NCI-H187 treated with DMSO at 0.1 percent for 48 hours (cell line): ENCODE measurements around the gene CYP4V2.
"Not testable (repeated sequence)": the region's sequence is repeated elsewhere in the genome, so short reads cannot be mapped to it uniquely, and the experiment has no call there.

ENCODE experiments used
- DNase-seq: peaks from one replicate; lab custom pipeline; 2025; lab: John Stamatoyannopoulos, UW

The CYP4V2 gene

DNA sequence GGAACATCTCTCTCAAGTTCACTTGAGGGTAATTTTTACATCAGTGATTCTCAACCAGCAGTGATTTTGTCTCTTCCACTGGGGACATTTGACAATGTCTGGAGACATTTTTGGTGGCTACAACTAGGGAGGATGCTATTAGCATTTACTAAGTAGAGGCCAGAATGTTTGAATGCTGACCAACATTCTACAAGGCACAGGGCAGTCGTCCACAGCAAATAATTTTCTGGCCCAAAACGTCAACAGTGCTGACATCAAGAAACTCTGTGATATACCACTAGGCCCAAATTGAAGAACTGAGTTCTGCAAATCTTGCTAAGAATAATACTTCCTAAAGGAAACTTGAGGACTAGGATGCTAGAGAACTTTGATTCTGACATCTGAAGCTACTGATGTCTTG, 43.0 kb downstream of the CYP4V2 start:
- no peak for DNase-seq

DNA sequence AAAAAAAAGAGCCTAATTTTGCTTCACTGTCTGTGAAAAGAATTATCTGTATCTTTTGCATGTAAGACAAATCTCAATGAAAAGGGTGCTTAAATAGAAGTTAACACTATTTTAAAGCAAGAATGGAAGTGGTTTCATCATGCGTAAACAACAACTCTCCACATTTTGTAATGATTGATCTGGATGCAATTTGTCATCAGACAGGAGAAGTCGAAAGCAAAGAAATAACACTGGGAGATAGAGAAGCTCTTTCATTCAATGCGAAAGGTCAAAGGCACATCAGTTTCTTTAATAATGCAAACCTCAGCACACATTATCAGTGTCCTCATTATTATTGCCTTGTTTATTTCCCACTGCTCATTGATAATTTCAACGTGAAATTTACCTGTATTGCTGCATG, 44.8 kb downstream of the CYP4V2 start:
- DNase-seq: no peak

DNA sequence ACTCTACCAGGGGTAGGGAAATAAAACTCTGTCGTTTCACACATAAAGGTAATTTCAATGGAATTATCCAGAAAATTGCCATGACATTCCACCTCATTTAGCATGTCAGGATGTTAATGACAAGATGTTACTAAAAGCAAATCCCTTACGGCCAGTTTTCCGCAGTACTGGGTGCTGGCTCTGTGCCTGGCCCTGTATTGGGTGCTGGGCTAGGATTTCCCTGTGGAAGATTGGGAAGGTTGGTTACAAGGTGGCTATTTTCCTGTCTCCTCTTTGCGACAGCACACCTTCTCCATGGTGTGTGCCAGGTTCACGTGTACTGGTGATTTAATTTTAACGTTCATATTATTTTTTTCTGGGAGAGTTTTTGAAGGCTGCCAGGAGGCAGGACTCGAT, 49.1 kb downstream of the CYP4V2 start:
- DNase-seq: no peak

DNA sequence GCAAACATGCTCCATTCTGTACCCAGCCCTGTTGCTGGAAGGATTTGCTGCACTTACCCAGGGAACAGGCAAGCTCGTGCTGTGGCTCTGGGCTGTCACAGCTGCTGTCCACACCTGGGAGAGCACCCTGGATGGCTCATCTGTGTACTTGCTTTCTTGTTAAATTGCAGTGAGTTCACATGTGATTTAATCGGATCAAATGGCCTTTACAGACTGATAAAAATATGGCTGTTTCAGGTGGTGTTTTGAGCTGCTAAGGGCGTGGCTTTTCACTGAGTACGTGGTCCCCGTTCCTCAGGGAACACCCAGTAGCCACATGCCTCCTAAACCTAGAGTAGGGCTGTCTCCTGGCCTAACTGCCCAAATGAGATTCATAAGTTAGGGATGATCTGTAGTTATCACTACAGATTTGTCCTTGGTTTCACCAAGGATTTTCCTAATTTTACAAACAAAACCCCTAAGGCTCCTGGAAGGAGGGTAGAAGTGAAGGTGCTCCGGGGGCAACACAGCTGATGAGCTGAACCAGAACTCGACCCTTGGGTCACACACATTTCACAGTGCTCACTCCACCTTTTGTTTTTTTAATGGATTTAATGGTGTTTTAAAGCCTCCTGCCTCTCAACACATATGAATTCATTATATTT, 49.6 kb downstream of the CYP4V2 start:
- no peak for DNase-seq

DNA sequence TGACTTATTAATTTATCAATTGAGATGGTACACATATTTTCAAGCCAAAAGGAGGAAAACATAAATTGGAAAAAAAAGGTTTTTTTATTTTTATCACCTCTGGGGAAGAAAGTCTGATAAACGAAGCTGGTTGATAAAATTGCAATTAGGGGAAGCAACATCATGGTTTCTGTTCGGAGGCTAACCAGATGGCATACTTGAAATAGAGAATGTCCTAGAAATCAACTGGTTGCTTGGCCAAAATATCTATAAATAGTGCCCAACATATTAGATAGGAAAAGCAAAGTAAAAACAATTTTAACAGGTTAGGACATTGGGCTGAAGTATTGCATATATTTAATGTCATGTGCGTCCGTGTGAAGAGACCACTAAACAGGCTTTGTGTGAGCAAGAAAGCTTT, 50.2 kb downstream of the CYP4V2 start:
- DNase-seq: no peak

DNA sequence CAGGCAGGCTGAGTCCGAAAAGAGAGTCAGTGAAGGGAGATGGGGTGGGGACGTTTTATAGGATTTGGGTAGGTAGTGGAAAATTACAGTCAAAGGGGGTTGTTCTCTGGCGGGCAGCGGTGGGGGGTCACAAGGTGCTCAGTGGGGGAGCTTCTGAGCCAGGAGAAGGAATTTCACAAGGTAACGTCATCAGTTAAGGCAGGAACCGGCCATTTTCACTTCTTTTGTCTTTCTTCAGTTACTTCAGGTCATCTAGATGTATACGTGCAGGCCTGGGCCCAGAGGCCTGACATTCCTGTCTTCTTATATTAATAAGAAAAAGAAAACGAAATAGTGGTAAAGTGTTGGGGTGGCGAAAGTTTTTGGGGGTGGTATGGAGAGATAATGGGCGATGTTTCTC, 50.7 kb downstream of the CYP4V2 start:
- DNase-seq: not testable (repeated sequence)

DNA sequence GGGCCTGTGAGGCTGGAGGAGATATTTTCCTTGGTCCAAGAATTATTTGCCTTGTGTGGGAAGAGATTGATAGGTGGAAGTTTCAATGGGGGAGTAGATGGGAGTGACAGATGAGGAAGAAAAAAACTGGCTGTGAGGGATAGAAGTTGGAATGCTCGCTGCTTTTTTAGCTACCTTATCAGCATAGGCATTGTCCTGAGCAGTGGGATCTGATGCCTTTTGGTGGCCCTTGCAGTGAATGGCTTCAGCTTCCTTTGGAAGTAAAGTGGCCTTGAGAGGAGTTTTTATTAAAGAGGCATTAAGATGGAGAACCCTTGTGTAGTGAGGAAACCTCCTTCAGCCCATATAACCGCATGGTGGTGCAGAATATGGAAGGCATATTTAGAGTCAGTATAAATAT, 52.0 kb downstream of the CYP4V2 start:
- DNase-seq: no peak

DNA sequence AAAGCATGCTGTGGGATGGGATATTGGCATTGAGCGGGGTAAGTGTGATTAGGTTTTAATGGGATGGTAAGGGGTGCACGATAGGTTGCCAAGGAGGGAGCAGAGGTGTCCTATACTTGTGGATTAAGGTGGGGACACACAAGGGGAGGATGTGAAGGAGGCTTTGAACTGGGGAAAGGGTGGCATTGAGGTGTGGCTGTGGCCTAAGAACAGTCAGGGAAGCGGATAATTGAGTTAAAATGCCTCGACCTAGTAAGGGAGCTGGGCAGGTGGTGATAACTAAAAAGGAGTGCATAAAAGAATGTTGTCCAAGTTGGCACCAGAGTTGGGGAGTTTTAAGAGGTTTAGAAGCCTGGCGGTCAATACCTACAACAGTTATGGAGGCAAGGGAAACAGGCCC, 53.5 kb downstream of the CYP4V2 start:
- DNase-seq: no peak

DNA sequence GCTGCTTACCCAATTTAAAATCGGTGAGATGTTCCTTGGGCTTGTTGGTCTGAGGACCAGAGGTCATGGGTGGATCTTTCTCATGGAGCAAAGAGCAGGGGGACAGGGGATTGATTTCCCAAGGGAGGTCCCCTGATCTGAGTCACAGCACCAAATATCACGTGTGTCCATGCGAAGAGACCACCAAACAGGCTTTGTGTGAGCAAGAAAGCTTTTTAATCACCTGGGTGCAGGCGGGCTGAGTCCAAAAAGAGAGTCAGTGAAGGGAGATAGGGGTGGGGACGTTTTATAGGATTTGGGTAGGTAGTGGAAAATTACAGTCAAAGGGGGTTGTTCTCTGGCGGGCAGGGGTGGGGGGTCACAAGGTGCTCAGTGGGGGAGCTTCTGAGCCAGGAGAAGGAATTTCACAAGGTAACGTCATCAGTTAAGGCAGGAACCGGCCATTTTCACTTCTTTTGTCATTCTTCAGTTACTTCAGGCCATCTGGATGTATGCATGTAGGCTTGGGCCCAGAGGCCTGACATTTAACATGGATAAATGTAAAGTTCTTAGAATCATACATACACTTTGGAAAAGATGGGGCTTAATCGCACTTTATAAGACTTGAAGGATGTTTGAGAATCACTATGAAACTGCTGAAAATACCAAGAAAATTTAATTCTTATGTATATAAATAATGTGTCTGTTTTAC, 55.8 kb downstream of the CYP4V2 start:
- DNase-seq: not testable (repeated sequence)

DNA sequence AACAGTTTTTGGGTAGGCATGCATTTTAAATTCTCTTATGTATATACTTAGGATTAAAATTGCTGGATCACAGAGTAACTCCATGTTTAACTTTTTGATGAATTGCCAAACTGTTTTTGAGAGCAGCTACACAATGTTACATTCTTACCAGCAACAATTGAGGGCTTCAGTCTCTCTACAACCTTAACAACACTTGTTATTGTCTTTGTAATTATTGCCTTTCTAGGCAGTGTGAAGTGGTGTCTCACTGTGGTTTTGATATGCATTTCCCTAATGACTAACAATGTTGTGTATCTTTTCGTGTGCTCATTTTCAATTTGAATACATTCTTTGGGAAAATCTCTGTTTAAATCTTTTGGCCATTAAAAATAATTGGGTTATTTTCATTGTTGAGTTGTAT, 57.3 kb downstream of the CYP4V2 start:
- DNase-seq: no peak

DNA sequence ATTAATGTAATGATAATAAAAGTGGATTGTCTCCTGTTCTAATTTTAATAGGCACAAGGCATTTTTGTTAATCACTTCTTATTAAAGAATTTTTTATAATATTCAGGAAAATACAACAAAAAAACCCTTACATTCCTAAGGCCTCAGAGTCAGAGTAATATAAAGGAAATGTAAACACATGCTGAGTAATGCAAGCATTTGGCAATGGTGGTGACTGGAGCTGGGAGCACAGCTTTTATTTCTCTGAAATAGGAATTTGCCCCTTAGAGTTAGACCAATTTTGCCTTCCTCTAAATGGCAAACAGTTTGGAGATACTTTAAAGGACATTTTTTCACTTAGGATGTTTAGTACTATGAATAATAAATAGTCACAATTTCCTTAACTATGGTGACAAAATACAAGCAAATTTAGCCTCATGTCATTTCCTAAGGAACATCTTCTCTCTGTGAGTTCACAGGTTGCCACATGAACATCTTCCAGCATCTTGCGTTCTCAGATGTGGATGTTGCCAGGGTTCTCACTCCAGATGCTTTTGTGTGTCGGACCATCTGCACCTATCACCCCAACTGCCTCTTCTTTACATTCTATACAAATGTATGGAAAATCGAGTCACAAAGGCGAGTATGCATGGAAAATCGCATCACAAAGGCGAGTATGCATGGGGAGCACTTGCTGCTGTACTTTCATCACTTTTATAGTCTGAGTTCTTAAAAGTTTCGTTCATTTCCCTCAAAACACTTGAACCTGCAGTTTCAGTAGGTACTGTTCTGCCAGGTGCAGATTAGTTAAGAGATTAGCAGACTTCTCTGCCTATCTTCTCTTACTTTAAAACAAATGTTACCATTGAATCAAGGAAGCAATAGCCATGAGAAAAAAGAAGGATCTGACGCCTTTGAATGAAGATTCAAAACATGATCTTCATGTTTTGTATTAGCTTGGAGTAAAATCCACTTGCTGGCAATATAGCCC, 58.7 kb downstream of the CYP4V2 start:
- DNase-seq: no peak

DNA sequence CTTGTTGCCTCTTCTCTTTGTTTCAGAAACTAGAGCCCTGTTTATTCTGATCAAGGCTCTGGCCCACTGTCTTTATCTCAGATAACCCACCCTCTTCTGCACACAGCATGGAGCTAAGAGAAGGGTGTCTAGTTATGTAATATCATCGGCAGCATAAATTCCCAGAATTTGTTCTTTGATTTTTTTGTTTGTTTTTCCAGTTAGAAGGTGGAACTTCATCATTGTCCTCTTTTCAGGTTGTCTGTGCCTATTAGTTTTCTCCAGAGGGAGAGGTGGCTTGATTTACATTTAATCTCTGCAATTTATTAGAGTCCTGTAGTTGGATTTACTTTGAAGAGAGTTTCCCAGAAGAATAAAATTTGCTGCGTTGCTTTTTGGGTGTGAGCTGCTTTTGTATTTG, 59.4 kb downstream of the CYP4V2 start:
- no peak for DNase-seq

DNA sequence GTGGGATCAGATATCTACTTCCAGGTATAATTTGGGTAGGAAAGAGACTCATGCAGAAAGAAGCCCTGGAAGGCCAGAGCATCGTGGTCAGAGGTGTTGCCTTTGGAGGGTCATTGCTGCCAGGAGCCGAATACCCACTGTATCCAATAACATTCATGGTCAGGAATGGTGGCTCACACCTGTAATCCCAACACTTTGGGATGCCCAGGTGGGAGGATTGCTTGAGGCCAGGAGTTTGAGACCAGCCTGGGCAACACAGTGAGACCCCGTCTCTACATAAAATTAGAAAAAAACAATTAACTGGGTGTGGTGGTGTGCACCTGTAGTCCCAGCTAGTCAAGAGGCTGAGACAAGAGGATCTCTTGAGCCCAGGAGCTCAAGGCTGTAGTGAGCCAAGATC, 63.8 kb downstream of the CYP4V2 start:
- DNase-seq: no peak

DNA sequence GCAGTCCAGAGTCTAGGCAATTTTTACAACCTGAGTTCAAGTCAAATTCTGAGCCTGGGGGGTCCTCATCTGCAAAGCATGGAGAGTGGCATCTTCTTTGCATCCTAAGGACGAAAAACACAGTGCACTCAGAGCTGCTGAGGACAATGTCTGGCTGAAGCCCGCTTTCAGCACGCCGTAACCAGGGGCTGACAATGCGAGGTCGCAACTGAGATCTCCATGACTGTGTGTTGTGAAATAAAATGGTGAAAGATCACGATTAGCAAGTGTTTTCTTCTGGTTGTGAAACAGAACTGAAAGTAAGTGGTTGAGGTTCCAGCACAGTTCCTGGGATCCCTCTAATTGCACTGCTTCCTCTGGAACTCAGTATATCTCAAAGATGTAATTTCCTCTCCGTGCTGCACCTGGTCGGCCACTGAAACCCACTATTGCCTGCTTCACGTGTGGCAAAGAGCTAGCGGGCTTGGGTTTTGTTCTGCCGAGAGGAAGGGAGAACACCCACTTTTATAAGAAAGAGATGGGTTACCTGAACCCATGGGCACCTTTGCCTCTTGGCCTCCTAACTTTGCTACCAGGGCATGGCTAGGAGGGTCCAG, 66.9 kb downstream of the CYP4V2 start:
- DNase-seq: no peak

DNA sequence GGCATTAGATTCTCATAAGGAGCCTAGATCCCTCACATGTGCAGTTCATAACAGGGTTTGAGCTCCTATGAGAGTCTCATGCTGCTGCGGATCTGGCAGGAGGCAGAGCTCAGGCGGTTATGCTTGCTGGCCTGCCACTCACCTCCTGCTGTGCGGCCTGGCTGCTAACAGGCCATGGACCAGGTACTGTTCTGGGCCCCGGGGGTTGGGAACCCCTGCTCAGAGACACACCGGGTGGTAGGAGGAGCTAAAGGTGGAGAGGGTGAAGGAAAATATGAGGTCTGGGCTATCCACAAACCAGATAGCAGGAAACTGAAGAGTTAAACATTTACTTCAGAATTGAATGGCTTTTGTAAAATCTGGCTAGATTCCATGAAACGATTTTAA, 68.7 kb downstream of the CYP4V2 start:
- DNase-seq: no peak
